Bone marrow (tissue), 2 donors: ENCODE data around the gene CAMK2B.
"Not testable (repeated sequence)": the region's sequence is repeated elsewhere in the genome, so short reads cannot be mapped to it uniquely, and the experiment has no call there.

Experiments used
- DNase-seq, 2 donors: peaks; one replicate each; lab custom pipeline; 2025; lab: John Stamatoyannopoulos, UW

Gene CAMK2B

DNA sequence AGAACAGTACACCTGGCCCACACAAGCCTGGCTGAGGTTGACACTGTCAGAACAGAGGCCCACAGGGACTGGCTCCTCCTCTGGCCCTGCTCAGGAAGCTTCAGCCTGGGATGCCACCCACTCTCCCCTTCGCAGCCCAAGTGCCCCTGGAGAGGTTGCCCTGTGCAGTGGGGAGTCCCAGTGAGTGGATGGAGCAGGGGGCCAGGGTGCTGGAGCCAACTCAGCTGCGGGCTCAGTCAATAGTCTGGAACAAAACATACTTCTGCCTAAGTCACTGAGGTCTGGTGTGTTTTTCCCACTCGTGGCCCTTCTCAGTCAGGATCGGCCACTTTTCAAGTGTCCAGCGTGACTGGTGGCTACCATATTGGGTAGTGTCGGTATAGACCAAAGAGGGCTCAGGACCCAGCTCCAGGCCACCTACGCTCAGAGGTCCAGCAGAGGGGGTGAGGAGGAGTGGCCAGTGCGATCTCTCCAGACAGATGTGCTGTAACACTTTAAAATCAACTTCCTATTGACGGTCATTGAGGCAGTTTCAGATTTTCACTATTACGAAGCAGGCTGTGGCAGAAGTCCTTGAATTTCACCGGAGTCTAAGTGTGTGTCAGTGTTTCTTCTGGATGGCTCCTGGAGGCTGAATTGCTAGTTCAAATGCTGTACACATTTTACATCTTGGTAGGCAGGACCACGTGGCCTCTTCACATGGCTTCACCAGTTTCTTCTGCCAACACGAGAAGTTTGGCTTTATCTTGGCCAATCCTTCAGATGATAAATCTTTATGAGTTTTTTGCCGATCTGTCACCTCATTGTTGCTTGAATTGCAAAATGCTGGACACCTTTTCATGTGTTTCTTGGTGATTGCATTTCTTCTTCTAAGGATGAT, 135.2 kb downstream of the CAMK2B start:
- DNase-seq, result no peak

DNA sequence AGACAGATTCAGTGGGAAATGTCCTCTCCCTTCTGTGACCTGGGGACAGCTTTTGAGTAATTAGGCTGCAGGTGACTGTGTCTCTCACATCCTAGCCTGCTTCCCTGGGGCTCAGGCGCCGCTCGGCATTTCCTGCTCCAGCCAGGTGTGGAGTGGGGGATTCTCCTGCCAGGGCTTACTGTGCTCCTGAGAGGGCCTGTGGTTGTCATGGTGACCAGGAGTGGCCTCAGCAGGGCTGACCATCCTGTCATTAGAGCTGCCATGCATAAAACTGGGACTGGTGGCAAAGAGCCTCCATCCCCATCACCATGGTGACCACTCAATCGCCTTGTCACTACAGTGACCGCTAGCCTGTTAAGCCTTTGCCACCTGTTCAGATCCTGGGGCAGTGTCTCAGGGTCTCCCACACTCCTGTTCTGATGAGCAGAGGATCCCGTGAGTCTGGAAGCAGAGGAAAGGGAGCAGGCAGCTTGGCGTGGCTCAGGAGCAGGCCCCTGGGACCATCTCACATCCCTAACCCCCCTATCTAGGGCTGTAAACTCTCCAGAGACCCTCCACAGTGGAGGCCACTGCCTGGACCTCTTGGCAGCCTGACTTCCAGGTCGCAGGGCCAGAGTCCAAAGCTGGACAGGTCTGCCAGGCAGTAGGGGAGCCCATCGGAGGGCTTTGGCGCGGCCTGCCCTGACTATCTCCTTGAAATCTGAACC, 136.0 kb downstream of the CAMK2B start, which contains the start of gene GCK:
Gene GCK (minus strand): TSS at position 154 of the 707 bp plus-strand sequence. CDS start 486 bp downstream, outside the sequence.
- no peak for DNase-seq

DNA sequence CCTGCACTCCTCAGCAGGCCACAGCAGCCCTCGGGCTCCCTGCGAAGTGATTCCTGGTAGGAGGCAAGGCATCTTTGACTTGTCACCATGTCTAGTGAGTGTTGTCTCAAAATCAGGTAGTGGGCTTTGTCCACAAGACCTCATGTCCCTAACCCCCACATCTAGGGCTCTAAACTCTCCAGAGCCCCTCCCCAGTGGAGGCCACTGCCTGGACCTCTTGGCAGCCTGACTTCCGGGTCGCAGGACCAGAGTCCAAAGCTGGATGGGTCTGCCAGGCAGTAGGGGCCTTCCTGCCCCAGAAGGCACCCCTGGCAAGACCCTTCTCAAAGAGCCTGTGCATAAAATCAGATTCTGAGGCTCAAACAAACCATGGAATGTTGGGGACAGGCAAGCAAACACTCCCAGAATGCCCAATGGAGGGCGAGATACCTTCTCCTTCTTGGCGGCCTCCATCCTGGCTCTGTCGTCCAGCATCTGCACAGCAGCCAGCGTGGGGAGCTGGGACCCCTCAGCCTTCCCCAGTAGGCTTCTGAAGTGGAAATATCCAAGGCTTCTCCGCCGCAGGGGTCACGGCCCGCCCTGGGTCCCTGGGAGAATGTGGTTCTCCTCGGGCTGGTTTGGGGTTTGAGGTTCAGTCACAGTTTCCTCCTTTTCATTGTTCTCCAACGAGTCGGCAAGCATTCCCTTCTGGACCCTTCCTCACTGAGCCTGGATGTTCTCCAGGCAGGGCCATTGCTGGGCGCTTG, 136.7 kb downstream of the CAMK2B start:
- no peak for DNase-seq

DNA sequence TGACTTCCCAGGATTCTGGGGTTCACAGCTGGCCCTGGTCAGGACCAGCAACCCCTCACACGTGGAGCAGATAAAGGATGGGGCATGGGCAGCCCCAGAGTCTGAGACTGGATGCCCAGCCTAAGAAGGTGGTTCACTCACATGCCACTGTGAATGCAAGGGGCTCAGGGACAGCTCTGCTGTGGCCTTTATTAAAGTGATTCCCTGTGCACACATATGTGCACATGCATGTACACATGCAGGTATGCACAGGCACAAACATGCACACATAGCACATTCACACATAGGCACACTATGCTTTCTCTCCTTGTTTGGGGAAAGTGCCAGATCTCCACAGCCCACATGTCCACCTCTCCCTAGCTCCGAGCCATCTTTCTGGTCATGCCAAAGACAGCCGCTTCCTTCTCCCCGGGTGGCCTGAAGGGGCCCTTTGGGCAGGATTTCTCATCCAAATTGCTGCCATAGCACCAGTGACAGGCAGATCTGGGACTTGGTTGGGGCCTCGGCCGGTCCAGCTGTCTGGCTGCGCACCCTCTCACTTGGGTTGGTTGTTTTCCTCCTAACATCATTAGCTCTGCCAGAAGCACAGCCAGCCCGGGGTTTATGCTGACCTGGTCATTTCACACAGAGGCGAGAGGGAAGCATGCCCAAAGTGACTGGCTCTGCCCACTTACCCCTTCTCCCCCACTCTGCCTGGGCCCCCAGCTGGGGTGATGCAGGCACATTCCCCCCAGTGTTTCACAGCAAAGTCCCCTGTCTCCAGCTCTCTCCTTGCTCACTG, 137.6 kb downstream of the CAMK2B start:
- DNase-seq, result no peak

DNA sequence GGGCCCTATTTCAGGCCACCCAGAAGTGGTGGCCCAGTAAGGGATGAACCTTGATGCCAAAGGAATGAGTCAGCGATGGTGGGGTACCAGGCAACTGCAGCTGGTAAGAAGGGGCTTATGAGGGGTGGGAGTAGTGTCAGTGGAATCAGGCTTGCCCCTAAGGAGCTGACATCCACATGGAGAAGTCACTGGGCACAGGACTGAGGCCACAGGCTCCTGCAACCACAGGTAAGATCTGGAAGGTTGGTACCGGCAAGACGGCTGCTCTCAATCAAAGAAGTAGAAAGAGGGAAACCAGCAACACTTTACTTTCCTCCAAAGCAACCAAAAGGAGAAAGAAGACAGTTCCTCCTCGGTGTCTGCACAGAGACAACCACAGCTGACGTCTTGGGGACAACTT, 138.7 kb downstream of the CAMK2B start:
- no peak for DNase-seq

GRCh38 chr7:44185729-44186128, 139.7 kb downstream of the CAMK2B start:
- no peak for DNase-seq

GRCh38 chr7:44184873-44185446, 140.4 kb downstream of the CAMK2B start:
- DNase-seq, result no peak

DNA sequence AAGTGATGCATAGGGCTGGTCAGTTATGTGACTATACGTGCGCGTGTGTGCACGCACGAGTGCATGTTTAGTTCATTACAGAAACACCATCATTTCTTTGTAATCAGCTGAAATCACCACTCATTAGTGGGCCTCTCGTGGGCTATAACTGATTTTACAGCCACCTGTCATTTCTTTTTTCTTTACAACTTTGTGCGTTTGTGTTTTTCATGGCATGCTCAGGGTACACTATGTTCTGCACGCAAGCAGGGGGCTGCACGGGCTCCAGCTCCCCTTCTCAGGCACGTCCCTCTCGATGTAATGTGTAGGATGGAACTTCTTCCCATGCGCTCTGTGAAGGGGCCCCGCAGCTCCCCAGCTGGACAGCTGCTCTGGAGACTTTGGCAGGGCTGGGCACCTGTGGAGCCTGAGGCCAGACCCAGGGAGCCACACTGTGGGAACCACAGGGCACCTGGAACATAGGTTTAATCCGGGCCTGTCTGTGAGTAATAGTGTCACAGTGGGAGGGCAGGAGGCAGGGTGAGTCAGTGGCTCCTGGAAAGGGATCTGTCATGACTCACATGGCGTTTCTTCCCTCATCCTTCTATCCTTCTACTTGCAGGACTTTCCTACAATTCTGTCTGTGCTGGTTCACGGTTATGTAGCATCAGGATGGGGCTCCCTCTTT, 141.1 kb downstream of the CAMK2B start:
- no peak for DNase-seq

DNA sequence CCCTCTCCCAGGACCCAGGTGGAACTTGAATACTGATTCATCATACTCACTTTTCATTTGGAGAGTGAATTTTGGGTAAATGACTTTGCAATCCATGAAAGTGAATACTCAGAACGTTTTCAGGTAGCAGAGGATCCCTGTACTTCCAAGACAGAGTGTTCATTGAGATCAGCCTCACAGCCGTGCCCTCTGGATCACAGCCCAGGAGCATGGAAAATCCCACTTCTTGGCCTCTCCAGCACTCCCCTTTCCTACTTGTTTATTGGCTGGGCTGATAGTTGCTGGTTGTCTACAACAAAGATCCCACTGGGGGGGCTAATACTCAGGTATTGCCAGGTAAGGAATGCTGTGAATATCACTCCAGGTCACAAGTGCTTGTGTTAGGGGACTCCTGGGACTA, 142.0 kb downstream of the CAMK2B start:
- DNase-seq, result no peak

DNA sequence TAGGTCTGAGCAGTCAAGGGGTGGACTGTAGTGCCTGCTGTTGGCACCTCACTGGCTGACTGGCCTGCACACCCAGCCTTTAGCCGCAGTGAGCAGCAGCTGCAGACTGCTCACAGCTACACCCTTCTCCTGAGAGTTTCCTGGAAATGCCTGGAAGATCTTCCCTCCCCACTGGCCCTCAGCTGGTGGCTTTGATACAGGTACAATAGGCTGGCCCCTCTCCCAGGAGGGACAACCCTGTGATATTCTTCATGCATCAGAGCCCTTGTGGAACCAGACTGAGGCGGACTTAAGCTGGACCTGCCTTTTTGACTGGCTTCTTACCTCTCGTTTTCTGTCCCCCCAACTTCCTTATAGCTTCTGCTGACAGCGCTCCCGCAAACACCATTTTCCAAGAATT, 142.6 kb downstream of the CAMK2B start:
- DNase-seq, result no peak

DNA sequence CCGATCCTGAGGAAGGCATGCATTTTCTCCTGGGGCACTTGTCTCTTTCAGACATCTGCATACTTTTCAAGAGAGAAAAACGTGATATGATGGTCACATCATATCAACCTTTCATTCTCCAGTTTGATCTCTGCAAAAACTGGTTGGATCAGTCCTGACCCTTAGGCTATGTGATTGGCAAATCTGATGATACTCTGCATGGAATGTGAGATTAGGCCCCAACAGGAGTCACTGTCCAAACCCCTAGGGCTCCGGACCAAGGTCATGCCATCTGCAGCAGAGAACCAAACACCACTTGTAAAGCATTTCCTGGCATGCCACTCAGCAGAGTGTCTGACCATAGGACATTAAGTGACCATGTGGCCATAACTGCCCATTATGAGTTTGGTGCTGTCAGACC, 144.8 kb downstream of the CAMK2B start:
- no peak for DNase-seq

- no peak for DNase-seq
Observed at GRCh38 chr7:44177570-44178131, 147.7 kb downstream of the CAMK2B start.

DNA sequence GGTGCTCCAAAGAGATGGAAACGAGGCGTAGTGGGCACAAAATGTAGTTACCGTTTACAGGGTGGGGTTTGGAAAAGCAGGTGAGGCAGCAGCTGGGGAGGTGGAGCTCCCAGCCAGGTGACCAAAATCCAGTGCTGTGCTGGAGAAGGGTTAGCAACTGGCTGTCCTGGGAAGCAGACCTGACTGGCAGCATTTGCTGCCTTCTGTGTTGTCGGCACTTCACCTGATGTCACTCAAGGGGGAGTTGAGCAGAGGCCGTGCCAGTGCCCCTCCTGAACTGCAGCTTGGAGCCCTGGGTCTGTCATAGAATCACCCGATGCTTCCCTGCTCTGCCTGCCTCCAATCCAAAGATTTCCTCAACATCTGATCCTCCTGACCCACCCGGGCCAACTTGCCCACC, 148.9 kb downstream of the CAMK2B start:
- DNase-seq, result no peak

DNA sequence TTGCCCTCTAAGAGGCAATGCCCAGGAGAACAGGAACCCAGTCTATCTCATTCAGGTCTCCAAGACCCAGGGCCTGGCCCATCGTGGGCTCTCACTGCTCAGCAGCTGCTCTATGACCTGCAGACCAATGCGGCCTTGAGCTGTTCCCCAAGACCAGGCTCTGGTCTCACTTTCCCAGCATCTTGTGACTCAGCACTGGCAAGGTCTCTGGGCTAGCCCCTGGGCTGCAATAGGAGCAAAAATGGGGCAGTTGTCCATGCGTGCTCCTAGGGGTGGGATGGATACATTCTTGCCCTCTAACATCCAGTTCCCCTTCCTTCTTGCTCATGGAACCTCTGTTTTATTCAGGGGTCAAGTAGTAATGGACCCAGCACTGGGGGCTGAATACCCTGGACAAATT, 149.7 kb downstream of the CAMK2B start:
- DNase-seq, result no peak

DNA sequence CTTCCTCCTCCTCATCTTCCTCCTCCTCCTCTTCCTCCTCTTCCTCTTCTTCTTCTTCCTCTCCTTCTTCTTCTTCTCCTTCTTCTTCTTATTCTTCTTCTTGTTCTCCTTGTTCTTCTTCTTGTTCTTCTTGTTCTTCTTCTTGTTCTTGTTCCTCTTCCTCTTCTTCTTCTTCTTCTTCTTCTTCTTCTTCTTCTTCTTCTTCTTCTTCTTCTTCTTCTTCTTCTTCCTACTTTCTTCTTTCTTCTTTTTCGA, 150.8 kb downstream of the CAMK2B start:
- DNase-seq, result not testable (repeated sequence)

GRCh38 chr7:44173911-44174693, 151.3 kb downstream of the CAMK2B start:
- no peak for DNase-seq

DNA sequence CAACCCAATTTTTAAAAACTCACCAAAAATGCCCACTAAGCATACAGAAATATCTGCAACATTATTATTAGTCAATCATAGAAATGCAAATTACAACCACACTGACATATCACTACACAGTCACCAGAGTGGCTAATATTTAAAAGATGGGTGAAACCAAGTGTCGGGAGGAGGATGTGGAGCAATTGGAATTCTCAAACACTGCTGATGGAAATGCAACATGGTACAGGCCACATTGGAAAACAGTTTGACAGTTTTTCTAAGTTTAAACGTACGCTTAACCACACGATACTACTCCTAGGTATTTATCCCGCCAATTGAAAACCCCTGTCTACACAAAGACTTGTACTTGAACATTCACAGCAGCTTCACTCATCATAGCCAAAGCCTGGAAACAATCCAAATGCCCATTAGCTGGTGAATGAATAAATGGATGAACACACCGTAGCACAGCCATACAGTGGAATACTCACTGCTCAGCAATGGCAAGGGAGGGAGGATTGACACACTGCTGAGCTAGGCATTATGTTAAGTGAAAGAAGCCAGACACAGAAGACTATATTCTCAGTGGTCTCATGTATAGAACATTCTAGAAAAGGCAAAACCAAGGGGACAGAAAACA, 152.5 kb downstream of the CAMK2B start:
- DNase-seq, result no peak

GRCh38 chr7:44172352-44172751, 153.0 kb downstream of the CAMK2B start:
- no peak for DNase-seq

DNA sequence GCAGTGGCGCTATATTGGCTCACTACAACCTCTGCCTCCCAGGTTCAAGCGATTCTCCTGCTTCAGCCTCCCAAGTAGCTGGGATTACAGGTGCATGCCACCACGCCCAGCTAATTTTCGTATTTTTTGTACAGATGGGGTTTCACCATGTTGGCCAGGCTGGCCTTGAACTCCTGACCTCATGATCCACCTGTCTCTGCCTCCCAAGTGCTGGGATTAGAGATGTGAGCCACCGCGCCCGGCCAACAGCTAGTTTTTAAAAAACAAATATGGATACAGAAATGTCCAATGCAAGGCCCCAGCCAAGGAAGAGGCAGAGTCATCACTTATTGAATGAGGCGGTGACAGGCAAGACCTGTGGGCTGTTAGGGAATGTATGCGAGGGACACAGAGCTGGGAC, 153.5 kb downstream of the CAMK2B start:
- not testable (repeated sequence) for DNase-seq
